Prostate gland (tissue), 2 donors: ENCODE data around the gene SPSB3. TPM values are rescaled to one million over a fixed set of nuclear protein-coding genes. Genes with fewer than 3 reads are reported as not detected.

ENCODE experiments used
- DNase-seq: peaks from one replicate; pipeline ENCODE4 v3.0.0-alpha.2; 2019; ENCODE audit warnings: low spot score
- H3K27ac ChIP-seq, 2 donors: fragments of 200-600 bp; sonication (generic); 2 replicates each; pipeline ENCODE4 v1.5.1; 2017 to 2019
- H3K27me3 ChIP-seq: fragments of 200-600 bp; sonication (generic); replicated peaks from 2 replicates; pipeline ENCODE4 v1.5.1; 2019; ENCODE audit not compliant: insufficient read depth
- H3K36me3 ChIP-seq, 2 donors: fragments of 200-600 bp; sonication (generic); 1 replicate in 1 of 2; 2 replicates in 1 of 2; pipeline versions ENCODE4 v1.5.1 to v1.8.1; 2017 to 2019
- H3K4me1 ChIP-seq: fragments of 200-600 bp; sonication (generic); replicated peaks from 2 replicates; pipeline ENCODE4 v1.5.1; 2019
- H3K4me3 ChIP-seq, 2 donors: fragments of 200-600 bp; sonication (generic); 2 replicates each; pipeline ENCODE4 v1.5.1; 2017 to 2019
- H3K9me3 ChIP-seq: fragments of 200-600 bp; sonication (generic); 2 replicates; pipeline ENCODE4 v1.5.1; 2017
- CTCF ChIP-seq, 4 experiments: fragments of 200-600 bp in 2 of 4; fragments of 450-650 bp in 2 of 4; sonication (generic) in 2 of 4; IDR thresholded peaks; 1 replicate in 3 of 4; 2 replicates in 1 of 4; pipeline ENCODE4 v1.5.1; 2016 to 2019; ENCODE audit warnings: antibody characterized with exemption in 4 of 4, mild to moderate bottlenecking in 2 of 4, moderate library complexity in 2 of 4
- POLR2A ChIP-seq: fragments of 450-650 bp; IDR thresholded peaks from one replicate; pipeline ENCODE4 v1.6.1; 2016; ENCODE audit warnings: antibody characterized with exemption, mild to moderate bottlenecking
- POLR2AphosphoS5 ChIP-seq: sonication (generic); formaldehyde crosslinking; IDR thresholded peaks from one replicate; pipeline ENCODE4 v1.6.1; 2017; ENCODE audit warnings: antibody characterized with exemption
- WGBS: methylation state at CpG from one replicate; pipeline ENCODE4 v1.1.5; 2018; 5-methylcytosine and 5-hydroxymethylcytosine counted together
- intact Hi-C: fragments of 100-400 bp; cut with DNase I; formaldehyde crosslinking; loops from one replicate; pipeline ENCODE4 v1.14.2; 2022
- total RNA-seq, 2 donors: library from RNA; depleted of rRNA; stranded (reverse); fragments of >200 nt; gene quantifications; one replicate each; pipeline ENCODE4 v1.1.0, GENCODE V29; 2016

The SPSB3 gene
- total RNA-seq, 2 donors from 2014 or later, result 87.8 to 138 TPM

- H3K36me3 ChIP-seq, result peaks cover 12 to 24% of the 10 kb centered on the region in 2 donors
- no peak for DNase-seq
- intact Hi-C loops, result no loop called here
- WGBS, result 83% methylated on average over 28 of the region's 28 CpGs
- TF ChIP-seq CTCF (IDR thresholded peaks at IDR 0.05) (no peak), POLR2A (no peak), POLR2AphosphoS5 (no peak)
- no peak overlapping the region for H3K4me3 ChIP-seq
- no peak overlapping the region for H3K27ac ChIP-seq
- H3K4me1 ChIP-seq, result peaks cover 9% of the 10 kb centered on the region
- no peaks in the 10 kb centered on the region for H3K9me3 ChIP-seq
- H3K27me3 ChIP-seq, result no peaks in the 10 kb centered on the region
These were observed 6.3 kb downstream of the SPSB3 start for GRCh38 chr16:1775846-1776671.

GRCh38 chr16:1775006-1775845 is 7.1 kb downstream of the SPSB3 start:
- Histone ChIP-seq H3K9me3 (no peaks in the 10 kb centered on the region), H3K4me1 (peaks cover 8% of the 10 kb centered on the region), H3K4me3 (no peak overlapping the region), H3K27me3 (no peaks in the 10 kb centered on the region), H3K27ac (no peak overlapping the region), H3K36me3 (peaks cover 12 to 24% of the 10 kb centered on the region in 2 donors)
- no peak for DNase-seq
- intact Hi-C loops, result no loop called here
- no peak for TF ChIP-seq POLR2AphosphoS5
- TF ChIP-seq POLR2A, result no peak
- no peak for TF ChIP-seq CTCF (IDR thresholded peaks at IDR 0.05)
- 90% methylated on average over 28 of the region's 30 CpGs for WGBS

- H3K4me1 ChIP-seq, result peaks cover 14% of the 10 kb centered on the region
- H3K27ac ChIP-seq, result peak overlapping the region; percentile 91 to 96
- intact Hi-C loops, result no loop called here
- no peak for DNase-seq
- peaks cover 12 to 24% of the 10 kb centered on the region in 2 donors for H3K36me3 ChIP-seq
- WGBS, result 83% methylated on average over 7 of the region's 7 CpGs
- peak overlapping the region; percentile 83 to 86 for H3K4me3 ChIP-seq
- no peak for TF ChIP-seq POLR2AphosphoS5
- no peak for TF ChIP-seq CTCF (IDR thresholded peaks at IDR 0.05)
- no peak for TF ChIP-seq POLR2A
- no peaks in the 10 kb centered on the region for H3K27me3 ChIP-seq
- no peaks in the 10 kb centered on the region for H3K9me3 ChIP-seq
These were observed 8.0 kb downstream of the SPSB3 start for GRCh38 chr16:1774448-1774780.

GRCh38 chr16:1773703-1774447 is 8.5 kb downstream of the SPSB3 start:
- Histone ChIP-seq H3K9me3 (no peaks in the 10 kb centered on the region), H3K27me3 (no peaks in the 10 kb centered on the region), H3K36me3 (peaks cover 12 to 24% of the 10 kb centered on the region in 2 donors), H3K27ac (peak overlapping the region; percentile 91 to 96), H3K4me1 (peaks cover 14% of the 10 kb centered on the region), H3K4me3 (peak overlapping the region; percentile 83 to 86)
- 14% methylated on average over 37 of the region's 45 CpGs for WGBS
- intact Hi-C loops, result no loop called here
- TF ChIP-seq POLR2AphosphoS5 (no peak), CTCF (IDR thresholded peaks at IDR 0.05) (no peak), POLR2A (no peak)
- no peak for DNase-seq
